Mucosa of rectum (tissue), 2 donors: ENCODE results near the gene MACROD2.

ENCODE experiments used
- H3K27ac ChIP-seq, 2 donors: one replicate each; pipeline ENCODE4 v1.7.0; 2013; ENCODE audit warnings: inconsistent platforms in 2 of 2, low read depth in 2 of 2, low read length in 2 of 2
- H3K27me3 ChIP-seq, 2 donors: one replicate each; pipeline ENCODE4 v1.7.0; 2013; ENCODE audit warnings: low read length in 2 of 2; ENCODE audit not compliant: control insufficient read depth in 2 of 2, insufficient read depth in 2 of 2
- H3K36me3 ChIP-seq, 2 donors: one replicate each; pipeline ENCODE4 v1.7.0; 2013; ENCODE audit warnings: low read length in 2 of 2; ENCODE audit not compliant: control insufficient read depth in 2 of 2, insufficient read depth in 2 of 2
- H3K4me1 ChIP-seq, 2 donors: one replicate each; pipeline ENCODE4 v1.7.0; 2013; ENCODE audit warnings: low read length in 2 of 2, mild to moderate bottlenecking in 1 of 2; ENCODE audit not compliant: control insufficient read depth in 2 of 2, insufficient read depth in 2 of 2
- H3K4me3 ChIP-seq, 2 donors: one replicate each; pipeline ENCODE4 v1.7.0; 2013; ENCODE audit warnings: low read length in 2 of 2
- H3K9ac ChIP-seq, 2 donors: one replicate each; pipeline ENCODE4 v1.7.0; 2013; ENCODE audit warnings: low read length in 2 of 2, low read depth in 1 of 2, mild to moderate bottlenecking in 1 of 2
- H3K9me3 ChIP-seq, 2 donors: one replicate each; pipeline ENCODE4 v1.7.0; 2013; ENCODE audit warnings: low read length in 2 of 2; ENCODE audit not compliant: control insufficient read depth in 2 of 2
- donor health status: healthy.
- donor health status: Normal muscosa, but diverticular disease.

The MACROD2 gene

GRCh38 chr20:14782731-14783130 lies 787.4 kb downstream of the MACROD2 start:
- no peaks in the 10 kb centered on the region for H3K27me3 ChIP-seq
- no peak overlapping the region for H3K4me3 ChIP-seq
- H3K9me3 ChIP-seq: no peaks in the 10 kb centered on the region
- peaks cover 0 to 2% of the 10 kb centered on the region in 2 donors for H3K4me1 ChIP-seq
- no peaks in the 10 kb centered on the region for H3K36me3 ChIP-seq
- no peak overlapping the region for H3K27ac ChIP-seq
- no peak overlapping the region for H3K9ac ChIP-seq

GRCh38 chr20:14783766-14784165 lies 788.5 kb downstream of the MACROD2 start:
- no peaks in the 10 kb centered on the region for H3K27me3 ChIP-seq

GRCh38 chr20:14785065-14785743 lies 789.9 kb downstream of the MACROD2 start:
- peaks cover 0 to 2% of the 10 kb centered on the region in 2 donors for H3K4me1 ChIP-seq
- H3K27ac ChIP-seq: no peak overlapping the region
- H3K9ac ChIP-seq: no peak overlapping the region
- H3K27me3 ChIP-seq: no peaks in the 10 kb centered on the region
- no peak overlapping the region for H3K4me3 ChIP-seq
- H3K36me3 ChIP-seq: no peaks in the 10 kb centered on the region
- no peaks in the 10 kb centered on the region for H3K9me3 ChIP-seq

More at GRCh38 chr20:14783766-14784165, 788.5 kb downstream of the MACROD2 start:
- peaks cover 0 to 2% of the 10 kb centered on the region in 2 donors for H3K4me1 ChIP-seq
- no peak overlapping the region for H3K4me3 ChIP-seq
- no peak overlapping the region for H3K9ac ChIP-seq
- H3K36me3 ChIP-seq: no peaks in the 10 kb centered on the region
- H3K9me3 ChIP-seq: no peaks in the 10 kb centered on the region
- no peak overlapping the region for H3K27ac ChIP-seq

GRCh38 chr20:14790190-14790589 lies 794.9 kb downstream of the MACROD2 start:
- Histone ChIP-seq H3K27me3 (no peaks in the 10 kb centered on the region), H3K4me3 (no peak overlapping the region), H3K4me1 (no peaks in the 10 kb centered on the region), H3K9ac (no peak overlapping the region), H3K9me3 (no peaks in the 10 kb centered on the region), H3K27ac (no peak overlapping the region), H3K36me3 (no peaks in the 10 kb centered on the region)

- H3K27ac ChIP-seq: no peak overlapping the region
Observed at GRCh38 chr20:14790771-14791620, 795.7 kb downstream of the MACROD2 start.

GRCh38 chr20:14792915-14793314 lies 797.6 kb downstream of the MACROD2 start:
- Histone ChIP-seq H3K27ac (no peak overlapping the region), H3K36me3 (no peaks in the 10 kb centered on the region), H3K4me3 (no peak overlapping the region), H3K4me1 (no peaks in the 10 kb centered on the region), H3K9ac (no peak overlapping the region), H3K27me3 (no peaks in the 10 kb centered on the region), H3K9me3 (no peaks in the 10 kb centered on the region)

More at GRCh38 chr20:14790771-14791620, 795.7 kb downstream of the MACROD2 start:
- H3K36me3 ChIP-seq: no peaks in the 10 kb centered on the region
- no peaks in the 10 kb centered on the region for H3K4me1 ChIP-seq
- no peaks in the 10 kb centered on the region for H3K27me3 ChIP-seq
- H3K9ac ChIP-seq: no peak overlapping the region
- H3K9me3 ChIP-seq: no peaks in the 10 kb centered on the region
- H3K4me3 ChIP-seq: no peak overlapping the region

- Histone ChIP-seq H3K9ac (no peak overlapping the region), H3K27ac (no peak overlapping the region), H3K9me3 (no peaks in the 10 kb centered on the region), H3K36me3 (no peaks in the 10 kb centered on the region), H3K4me1 (no peaks in the 10 kb centered on the region), H3K4me3 (no peak overlapping the region), H3K27me3 (no peaks in the 10 kb centered on the region)
Observed at GRCh38 chr20:14799545-14800216, 804.4 kb downstream of the MACROD2 start.

GRCh38 chr20:14800707-14801425 lies 805.5 kb downstream of the MACROD2 start:
- H3K36me3 ChIP-seq: no peaks in the 10 kb centered on the region
- no peaks in the 10 kb centered on the region for H3K4me1 ChIP-seq
- no peak overlapping the region for H3K27ac ChIP-seq
- H3K9me3 ChIP-seq: no peaks in the 10 kb centered on the region
- H3K4me3 ChIP-seq: no peak overlapping the region
- H3K27me3 ChIP-seq: no peaks in the 10 kb centered on the region
- H3K9ac ChIP-seq: no peak overlapping the region

- Histone ChIP-seq H3K4me3 (no peak overlapping the region), H3K27ac (no peak overlapping the region), H3K9ac (no peak overlapping the region), H3K4me1 (no peaks in the 10 kb centered on the region), H3K36me3 (no peaks in the 10 kb centered on the region), H3K27me3 (no peaks in the 10 kb centered on the region), H3K9me3 (no peaks in the 10 kb centered on the region)
Observed at GRCh38 chr20:14801591-14802325, 806.4 kb downstream of the MACROD2 start.
